Suprapubic skin (tissue), 3 donors: Measurements from ENCODE around the gene RAB3GAP2.

Source experiments
- EP300 ChIP-seq: sonication (generic); formaldehyde crosslinking; IDR thresholded peaks from one replicate; pipeline ENCODE4 v1.6.1; 2017; ENCODE audit warnings: antibody characterized with exemption
- POLR2A ChIP-seq, 2 donors: fragments of 450-650 bp; IDR thresholded peaks; one replicate each; pipeline ENCODE4 v1.6.1; 2017; ENCODE audit warnings: antibody characterized with exemption in 2 of 2, mild to moderate bottlenecking in 2 of 2, moderate library complexity in 2 of 2
- TF ChIP-seq, protein P1 (sequence below), 2 donors: fragments of 200-600 bp in 1 of 2; fragments of 450-650 bp in 1 of 2; sonication (generic) in 1 of 2; IDR thresholded peaks; one replicate each; pipeline ENCODE4 v1.5.1; 2016 to 2019; ENCODE audit warnings: antibody characterized with exemption in 2 of 2, mild to moderate bottlenecking in 1 of 2, moderate library complexity in 1 of 2

DNA sequence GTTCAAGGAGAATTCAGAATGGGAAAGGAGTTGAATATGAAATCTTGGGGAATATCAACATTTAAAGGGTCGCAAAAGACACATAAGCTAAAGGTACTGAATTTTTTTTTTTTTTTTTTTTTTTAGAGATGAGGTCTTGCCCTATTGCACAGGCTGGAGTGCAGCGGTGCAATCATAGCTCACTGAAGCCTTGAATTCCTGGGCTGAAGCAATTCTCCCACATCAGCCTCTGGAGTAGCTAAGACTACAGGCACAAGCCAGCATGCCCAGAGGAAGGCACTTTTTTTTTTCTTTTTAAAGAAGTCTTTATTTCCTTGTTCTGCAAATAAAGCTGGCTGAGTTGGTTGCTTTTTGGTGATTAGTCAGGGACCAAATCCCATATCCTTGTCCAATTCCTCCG, 44.1 kb upstream of the RAB3GAP2 start:
- TF ChIP-seq, protein P1, sequence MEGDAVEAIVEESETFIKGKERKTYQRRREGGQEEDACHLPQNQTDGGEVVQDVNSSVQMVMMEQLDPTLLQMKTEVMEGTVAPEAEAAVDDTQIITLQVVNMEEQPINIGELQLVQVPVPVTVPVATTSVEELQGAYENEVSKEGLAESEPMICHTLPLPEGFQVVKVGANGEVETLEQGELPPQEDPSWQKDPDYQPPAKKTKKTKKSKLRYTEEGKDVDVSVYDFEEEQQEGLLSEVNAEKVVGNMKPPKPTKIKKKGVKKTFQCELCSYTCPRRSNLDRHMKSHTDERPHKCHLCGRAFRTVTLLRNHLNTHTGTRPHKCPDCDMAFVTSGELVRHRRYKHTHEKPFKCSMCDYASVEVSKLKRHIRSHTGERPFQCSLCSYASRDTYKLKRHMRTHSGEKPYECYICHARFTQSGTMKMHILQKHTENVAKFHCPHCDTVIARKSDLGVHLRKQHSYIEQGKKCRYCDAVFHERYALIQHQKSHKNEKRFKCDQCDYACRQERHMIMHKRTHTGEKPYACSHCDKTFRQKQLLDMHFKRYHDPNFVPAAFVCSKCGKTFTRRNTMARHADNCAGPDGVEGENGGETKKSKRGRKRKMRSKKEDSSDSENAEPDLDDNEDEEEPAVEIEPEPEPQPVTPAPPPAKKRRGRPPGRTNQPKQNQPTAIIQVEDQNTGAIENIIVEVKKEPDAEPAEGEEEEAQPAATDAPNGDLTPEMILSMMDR (IDR thresholded peaks at IDR 0.05): no peak
- TF ChIP-seq POLR2A (IDR thresholded peaks at IDR 0.05): no peak
- TF ChIP-seq EP300: no peak
